GM15510 (cell line): ENCODE data around the gene SVOP.

ENCODE experiments used
- POLR2A ChIP-seq: IDR thresholded peaks from 3 replicates; pipeline ENCODE4 v1.6.1; 2011; ENCODE audit warnings: borderline replicate concordance; ENCODE audit not compliant: insufficient read length; ENCODE audit errors: extremely low read depth

SVOP gene

GRCh38 chr12:108989376-108989775 lies 31.5 kb downstream of the SVOP start:
- TF ChIP-seq POLR2A: no peak

DNA sequence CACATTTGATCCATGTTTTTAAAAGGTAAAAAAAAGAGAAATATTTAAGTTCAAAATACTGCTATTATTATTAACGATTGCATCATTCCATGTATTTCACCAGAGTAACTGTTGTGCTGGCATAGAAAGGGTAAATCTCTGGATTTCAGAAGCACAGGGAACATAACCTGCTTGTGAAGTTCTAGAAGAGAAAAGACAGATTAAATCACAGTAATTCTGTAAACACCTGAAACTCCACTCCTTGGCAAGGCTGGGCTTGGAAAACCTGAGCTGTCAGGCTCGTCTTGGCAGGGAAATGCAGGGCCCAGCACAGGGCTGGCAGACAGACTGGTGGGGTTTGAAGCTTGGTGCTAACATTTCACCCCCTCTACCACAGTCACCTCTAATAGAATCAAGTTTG lies 35.1 kb downstream of the SVOP start:
- no peak for TF ChIP-seq POLR2A

DNA sequence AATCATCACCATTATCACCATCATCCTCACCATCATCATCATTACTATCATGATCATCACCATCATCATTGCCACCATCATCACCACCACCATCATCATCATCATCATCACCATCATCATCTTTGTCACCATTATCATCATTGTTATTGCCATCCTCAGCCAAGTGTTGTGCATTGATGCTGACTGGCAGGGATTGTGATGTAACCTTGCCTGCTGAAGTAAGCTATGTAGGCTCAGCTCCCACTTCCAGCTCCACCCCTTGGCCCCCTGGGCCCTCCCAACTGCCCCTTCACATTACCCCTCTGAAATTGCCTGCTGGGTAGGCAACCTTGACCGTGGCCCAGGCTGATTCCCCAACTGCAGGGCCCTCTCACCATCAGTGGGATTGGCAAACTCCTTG lies 37.6 kb downstream of the SVOP start:
- TF ChIP-seq POLR2A: no peak

GRCh38 chr12:108982621-108983219 lies 38.1 kb downstream of the SVOP start:
- TF ChIP-seq POLR2A: no peak

- TF ChIP-seq POLR2A: no peak
These were observed 39.0 kb downstream of the SVOP start for GRCh38 chr12:108981835-108982234.

- no peak for TF ChIP-seq POLR2A
These were observed 39.8 kb downstream of the SVOP start for GRCh38 chr12:108980831-108981618.

GRCh38 chr12:108977360-108977759 lies 43.5 kb downstream of the SVOP start:
- no peak for TF ChIP-seq POLR2A

GRCh38 chr12:108975024-108975593 lies 45.8 kb downstream of the SVOP start:
- TF ChIP-seq POLR2A: no peak

DNA sequence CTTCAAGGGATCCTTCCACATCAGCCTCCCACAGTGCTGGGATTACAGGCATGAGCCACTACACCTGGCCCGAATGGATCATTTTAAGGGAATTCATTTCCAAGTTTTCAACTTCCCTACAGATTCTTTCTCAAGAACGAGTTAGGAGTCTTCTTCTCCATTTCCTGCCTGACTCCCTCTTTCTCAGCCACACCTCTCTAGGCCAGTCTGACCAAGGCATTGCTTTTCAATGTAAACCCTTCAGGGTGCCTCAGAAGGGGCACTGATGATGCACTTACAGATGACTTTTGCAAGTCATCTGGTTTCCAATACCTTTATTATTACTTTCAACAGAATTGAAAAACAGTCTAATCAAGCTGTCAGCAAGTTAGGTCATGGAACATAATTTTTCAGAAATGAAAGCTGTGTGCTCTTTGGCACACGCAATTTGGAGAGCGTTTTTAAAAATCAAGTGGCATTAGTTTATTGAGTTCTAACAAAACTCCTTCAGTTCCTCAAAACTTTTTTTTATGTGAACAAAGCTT lies 47.2 kb downstream of the SVOP start:
- no peak for TF ChIP-seq POLR2A

DNA sequence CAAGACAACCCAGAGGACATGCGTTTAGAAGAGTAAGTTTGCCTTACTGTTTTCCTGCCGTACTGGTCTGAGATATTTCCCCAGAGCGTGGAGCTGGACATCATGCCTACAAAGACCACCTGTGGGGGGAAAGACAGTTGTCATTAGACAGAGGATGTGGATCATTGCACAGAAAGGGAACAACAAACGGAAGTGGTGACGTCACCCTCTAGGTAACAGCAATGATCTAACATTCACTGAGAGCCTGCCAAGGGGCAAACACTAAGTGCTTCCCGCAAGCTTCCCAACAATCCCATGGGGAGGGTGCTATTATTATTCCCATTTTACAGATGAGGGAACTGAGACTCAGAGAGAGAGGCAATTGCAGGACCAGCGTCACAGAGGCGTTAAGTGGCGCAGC lies 48.5 kb downstream of the SVOP start:
- TF ChIP-seq POLR2A: no peak

DNA sequence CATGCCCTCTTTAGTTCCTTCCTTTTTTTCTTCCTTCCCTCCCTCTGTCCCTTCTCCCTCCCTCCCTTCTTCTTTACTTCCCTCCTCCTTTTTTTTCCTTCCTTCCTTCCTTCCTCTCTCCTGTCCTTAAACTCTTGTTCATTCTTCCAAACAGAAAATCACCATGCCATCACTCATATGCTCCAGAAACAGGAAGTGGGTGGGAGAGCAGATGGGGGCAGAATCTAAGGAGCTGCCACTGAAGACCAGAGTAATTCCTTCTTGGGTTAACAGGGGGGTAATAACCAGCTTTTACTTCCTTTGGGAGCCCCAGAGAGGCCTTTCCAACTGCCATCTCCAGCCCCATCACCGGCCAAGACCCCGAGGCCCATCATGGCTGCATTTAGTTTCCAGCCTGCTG lies 51.2 kb downstream of the SVOP start:
- TF ChIP-seq POLR2A: no peak

DNA sequence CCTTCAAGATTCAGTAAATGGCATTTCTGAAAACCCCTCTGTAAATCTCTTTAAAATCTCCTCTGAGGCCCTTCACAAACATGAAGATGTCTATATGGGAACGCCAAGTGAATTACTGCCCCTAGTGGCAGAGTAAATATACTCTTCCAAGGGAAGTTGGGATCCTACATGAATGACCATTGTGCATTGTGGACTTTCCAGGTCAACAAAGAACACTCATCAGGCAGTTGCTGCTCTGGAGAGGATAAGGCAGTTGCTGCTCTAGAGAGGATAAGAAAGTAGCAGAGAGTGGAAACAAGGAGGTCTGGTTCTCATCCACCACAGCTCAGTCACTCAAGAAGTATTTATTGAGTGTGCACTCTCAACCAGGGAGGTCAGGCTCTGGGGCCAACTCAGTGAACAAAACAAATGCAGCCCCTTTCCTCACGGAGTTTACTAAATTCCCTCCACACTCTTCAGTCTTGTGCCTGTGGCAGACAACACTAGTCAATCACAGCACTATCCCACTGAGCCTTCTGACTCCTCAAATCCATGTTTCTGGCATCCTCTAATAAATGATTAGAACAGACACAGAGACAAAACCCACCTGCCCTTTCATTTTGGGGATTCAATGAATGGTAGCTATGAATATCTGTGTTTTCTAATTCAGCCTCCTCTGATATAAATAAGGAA lies 52.9 kb downstream of the SVOP start:
- no peak for TF ChIP-seq POLR2A

DNA sequence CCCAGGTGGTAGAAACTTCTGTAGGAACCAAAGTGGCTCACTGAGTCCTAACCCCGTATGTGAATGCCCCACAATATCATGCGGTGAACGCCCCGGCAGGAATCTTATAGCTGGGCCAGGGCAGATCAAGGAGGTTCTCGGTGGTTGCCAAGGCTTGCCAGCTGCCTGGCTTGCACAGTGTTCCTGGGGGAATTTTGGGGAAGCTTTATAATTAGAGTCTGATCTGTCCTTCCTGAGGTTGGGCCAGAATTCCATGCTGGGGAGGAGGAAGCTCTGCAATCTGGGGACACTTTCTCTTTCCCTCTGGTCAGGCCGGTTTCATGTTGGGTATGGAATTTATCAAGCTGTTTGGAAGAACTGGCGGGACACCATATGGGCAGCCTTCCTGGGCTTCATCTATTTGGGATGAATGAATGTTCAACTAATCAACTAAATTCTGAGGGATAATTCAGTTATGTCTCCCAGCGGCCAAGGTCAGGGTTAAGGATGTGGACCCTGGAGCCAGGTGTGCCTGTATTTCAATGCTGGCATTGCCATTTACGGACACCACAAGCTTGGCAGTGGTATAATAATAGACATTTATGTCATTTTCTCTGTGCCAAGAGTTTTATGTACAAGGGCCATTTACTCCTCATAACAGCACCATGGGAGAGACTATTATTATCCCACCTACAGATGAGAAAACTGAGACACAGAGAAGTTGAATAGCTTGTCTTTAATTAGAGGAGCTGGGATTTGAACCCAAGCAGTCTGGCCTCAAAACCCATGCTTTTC lies 54.3 kb downstream of the SVOP start:
- TF ChIP-seq POLR2A: no peak

DNA sequence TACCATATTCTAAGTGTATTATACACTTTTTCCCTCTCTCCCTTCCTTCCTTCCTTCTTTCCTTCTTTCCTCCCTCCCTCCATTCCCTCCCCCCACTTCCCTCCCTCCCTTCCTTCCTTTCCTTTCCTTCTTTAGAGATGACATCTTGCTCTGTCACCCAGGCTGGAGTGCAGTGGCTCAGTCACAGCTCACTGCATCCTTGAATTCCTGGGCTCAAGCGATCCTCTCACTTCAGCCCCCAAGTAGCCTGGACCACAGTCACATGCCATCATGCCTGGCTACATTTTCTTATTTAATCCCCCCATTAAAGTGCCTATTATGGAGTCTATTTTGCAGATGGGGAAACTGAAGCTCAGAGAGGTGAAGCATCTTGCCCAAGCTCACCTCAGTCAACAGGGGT lies 55.0 kb downstream of the SVOP start:
- TF ChIP-seq POLR2A: no peak

- no peak for TF ChIP-seq POLR2A
These were observed 56.2 kb downstream of the SVOP start for GRCh38 chr12:108964371-108965352.
